ENCODE results near the gene ZDHHC13. TPM values are rescaled to one million over a fixed set of nuclear protein-coding genes. Genes with fewer than 3 reads are reported as not detected.

Gene ZDHHC13
- total RNA-seq, 1 donor from 2014 or later, result 5.2 TPM

DNA sequence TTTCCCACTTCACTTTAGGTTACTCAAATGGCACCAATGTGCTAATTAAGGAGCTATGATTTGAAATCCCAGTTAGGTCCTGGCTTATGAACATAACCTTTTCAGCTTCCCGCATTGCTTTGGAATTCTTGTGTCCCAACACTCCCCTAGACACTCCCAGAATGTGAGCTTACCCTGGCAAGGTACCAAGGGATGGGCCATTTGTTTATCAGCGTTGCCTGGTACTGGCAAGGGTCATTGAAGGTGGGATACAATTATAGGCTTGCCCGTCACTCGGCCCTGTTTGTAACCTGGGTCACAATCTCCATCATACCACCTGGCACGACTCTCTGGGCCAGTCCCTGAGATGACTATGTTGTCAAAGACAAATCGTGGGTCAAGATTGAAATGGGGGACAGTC, 79.5 kb downstream of the ZDHHC13 start:
- H3K36me3 ChIP-seq, result no peaks in the 10 kb centered on the region
- no peak for DNase-seq (ENCODE audit: low spot score in 2 of 2)
- TF ChIP-seq, protein P1, sequence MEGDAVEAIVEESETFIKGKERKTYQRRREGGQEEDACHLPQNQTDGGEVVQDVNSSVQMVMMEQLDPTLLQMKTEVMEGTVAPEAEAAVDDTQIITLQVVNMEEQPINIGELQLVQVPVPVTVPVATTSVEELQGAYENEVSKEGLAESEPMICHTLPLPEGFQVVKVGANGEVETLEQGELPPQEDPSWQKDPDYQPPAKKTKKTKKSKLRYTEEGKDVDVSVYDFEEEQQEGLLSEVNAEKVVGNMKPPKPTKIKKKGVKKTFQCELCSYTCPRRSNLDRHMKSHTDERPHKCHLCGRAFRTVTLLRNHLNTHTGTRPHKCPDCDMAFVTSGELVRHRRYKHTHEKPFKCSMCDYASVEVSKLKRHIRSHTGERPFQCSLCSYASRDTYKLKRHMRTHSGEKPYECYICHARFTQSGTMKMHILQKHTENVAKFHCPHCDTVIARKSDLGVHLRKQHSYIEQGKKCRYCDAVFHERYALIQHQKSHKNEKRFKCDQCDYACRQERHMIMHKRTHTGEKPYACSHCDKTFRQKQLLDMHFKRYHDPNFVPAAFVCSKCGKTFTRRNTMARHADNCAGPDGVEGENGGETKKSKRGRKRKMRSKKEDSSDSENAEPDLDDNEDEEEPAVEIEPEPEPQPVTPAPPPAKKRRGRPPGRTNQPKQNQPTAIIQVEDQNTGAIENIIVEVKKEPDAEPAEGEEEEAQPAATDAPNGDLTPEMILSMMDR (IDR thresholded peaks at IDR 0.05), result no peak
- H3K4me3 ChIP-seq, result no peak overlapping the region
- intact Hi-C loops (cut with DNase I), result no loop called here
- no peaks in the 10 kb centered on the region for H3K9me3 ChIP-seq
- no peak overlapping the region for H3K27ac ChIP-seq
- H3K27me3 ChIP-seq, result no peaks in the 10 kb centered on the region
- no peaks in the 10 kb centered on the region for H3K4me1 ChIP-seq

DNA sequence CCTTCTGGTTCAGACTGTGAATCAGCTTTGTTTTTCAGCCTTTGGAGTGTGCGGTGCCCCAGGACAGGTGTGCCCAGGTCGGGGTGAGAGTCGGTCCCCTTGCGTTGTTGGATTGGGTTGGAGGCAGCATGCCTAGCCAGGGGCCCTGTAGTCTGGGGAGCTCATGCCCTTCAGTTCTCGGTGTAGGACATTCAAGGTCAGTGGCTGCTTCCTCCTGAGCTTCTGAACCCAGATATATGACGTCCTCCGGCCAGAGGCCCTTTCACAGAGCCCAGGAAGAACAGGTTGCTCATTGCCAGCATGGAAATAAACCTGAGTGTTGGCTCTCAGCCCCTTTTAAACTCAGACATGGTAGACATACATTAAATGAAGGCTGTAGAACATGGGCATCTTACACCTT, 82.1 kb downstream of the ZDHHC13 start:
- H3K4me3 ChIP-seq, result no peak overlapping the region
- DNase-seq (ENCODE audit: low spot score in 2 of 2), result no peak
- H3K9me3 ChIP-seq, result no peaks in the 10 kb centered on the region
- intact Hi-C loops (cut with DNase I), result no loop called here
- H3K27me3 ChIP-seq, result no peaks in the 10 kb centered on the region
- H3K27ac ChIP-seq, result no peak overlapping the region
- TF ChIP-seq, protein P1 (IDR thresholded peaks at IDR 0.05), result no peak
- H3K36me3 ChIP-seq, result no peaks in the 10 kb centered on the region
- no peaks in the 10 kb centered on the region for H3K4me1 ChIP-seq

DNA sequence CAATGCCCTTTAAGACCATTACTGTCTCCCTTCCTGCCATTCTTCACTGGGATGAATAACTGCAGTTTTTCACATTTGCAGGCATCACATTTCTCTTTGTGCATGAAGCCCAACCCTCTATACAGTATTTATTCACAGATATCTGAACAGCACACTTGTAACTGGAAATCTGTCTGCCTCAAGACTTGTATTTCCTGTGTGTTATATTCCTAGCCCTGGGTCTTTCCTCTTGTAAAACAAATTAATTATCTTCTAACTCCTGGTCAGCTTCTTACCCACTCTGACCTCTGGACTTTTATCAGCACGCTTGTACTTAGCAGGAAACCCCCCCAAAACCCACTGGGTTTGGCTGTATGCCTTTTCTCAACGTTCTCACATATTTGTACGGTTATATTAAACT, 82.8 kb downstream of the ZDHHC13 start:
- intact Hi-C loops (cut with DNase I), result no loop called here
- no peak for DNase-seq (ENCODE audit: low spot score in 2 of 2)
- H3K27me3 ChIP-seq, result no peaks in the 10 kb centered on the region
- H3K27ac ChIP-seq, result no peak overlapping the region
- TF ChIP-seq, protein P1 (IDR thresholded peaks at IDR 0.05), result no peak
- no peak overlapping the region for H3K4me3 ChIP-seq
- H3K4me1 ChIP-seq, result no peaks in the 10 kb centered on the region
- no peaks in the 10 kb centered on the region for H3K9me3 ChIP-seq
- no peaks in the 10 kb centered on the region for H3K36me3 ChIP-seq

DNA sequence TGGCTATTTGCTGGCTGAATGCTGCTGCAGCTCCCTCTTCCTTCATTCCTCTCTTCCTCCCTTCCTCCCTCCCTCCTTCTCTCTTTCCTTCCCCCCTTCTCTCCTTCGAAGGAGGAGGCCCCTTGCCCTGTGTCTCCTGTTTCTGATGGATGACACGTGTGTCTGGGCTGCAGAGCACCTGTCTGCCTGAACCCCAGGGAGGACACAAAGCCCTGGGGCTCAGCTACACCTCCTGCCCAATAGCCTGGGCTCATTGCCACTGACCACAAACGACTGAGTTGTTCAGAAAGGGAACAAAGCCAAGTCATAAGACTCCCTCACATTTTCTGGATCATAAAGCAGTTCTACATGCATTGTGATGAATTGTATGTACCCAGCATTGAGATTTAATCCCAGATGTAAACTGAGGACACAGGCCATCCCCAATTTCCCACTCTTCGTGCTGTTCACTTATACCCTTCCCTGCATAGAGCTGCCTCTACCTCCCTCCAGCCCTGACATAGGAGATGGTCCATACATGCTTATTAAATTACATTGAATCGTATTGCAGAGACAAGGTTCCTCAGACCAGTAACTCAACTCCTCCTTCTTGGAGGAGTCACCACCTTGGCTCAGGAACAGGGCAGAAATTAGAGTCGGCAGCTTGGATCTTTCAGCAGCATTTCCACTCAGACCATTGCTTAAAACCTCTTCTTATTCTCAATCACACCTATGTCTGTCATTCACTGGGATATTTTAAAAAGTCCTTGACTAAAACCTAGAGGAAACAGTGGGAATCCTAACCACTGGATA, 83.6 kb downstream of the ZDHHC13 start:
- Histone ChIP-seq H3K27me3 (no peaks in the 10 kb centered on the region), H3K4me1 (no peaks in the 10 kb centered on the region), H3K36me3 (no peaks in the 10 kb centered on the region), H3K27ac (no peak overlapping the region), H3K9me3 (no peaks in the 10 kb centered on the region), H3K4me3 (no peak overlapping the region)
- DNase-seq (ENCODE audit: low spot score in 2 of 2), result no peak
- TF ChIP-seq, protein P1 (IDR thresholded peaks at IDR 0.05), result no peak
- intact Hi-C loops (cut with DNase I), result no loop called here

DNA sequence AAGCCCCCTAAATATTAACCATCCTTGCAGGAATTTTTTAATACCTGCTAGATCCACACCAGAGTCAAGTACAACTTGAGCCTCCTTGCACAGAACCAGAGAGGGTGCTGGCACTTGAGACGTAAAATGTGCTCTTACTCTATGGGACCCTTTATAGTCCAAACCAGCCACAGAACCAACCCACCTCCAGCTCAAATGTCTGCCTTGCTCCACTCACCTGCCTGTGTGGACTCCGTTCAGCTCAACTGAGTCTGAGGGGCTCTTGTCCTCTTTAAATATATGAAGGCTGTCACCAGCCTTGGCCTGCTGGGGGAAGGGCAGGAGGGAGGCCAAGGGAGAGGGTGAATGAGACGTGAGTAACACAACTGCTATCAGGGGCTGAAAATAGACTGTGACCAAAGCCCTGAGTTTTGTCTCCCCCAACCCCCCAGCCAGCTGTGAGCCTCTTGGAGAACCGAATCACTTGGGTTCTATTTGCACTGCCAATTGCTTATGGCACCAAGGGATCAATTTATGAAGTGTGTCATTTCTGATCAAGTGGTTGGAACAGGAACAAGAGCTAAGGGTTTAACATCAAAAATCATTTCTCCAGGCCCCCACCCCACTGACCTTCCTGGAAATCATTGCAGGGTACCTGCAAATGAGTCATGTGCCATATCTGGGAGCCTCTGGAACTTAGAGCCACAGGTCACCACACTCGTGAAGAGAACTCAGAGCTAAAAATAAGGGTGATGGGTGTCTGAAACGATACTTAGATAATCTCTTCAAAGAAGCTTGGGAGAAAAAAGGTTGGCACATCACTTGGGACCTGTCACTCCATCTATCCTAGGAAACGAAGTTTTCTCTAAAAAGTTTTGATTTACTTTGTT, 85.0 kb downstream of the ZDHHC13 start, which contains the start of gene CSRP3:
Gene CSRP3, minus strand, starts transcription at position 247 of the 869 bp plus-strand sequence. CDS start 9,535 bp downstream, outside the sequence.
- no peak within 1 kb of the TSS for H3K27ac ChIP-seq
- no peaks in the 10 kb centered on the region for H3K4me1 ChIP-seq
- intact Hi-C loops (cut with DNase I), result no loop called here
- TF ChIP-seq, protein P1 (IDR thresholded peaks at IDR 0.05), result no peak
- no peaks in the 10 kb centered on the region for H3K36me3 ChIP-seq
- no peak within 1 kb of the TSS for H3K4me3 ChIP-seq
- H3K9me3 ChIP-seq, result no peaks in the 10 kb centered on the region
- no peaks in the 10 kb centered on the region for H3K27me3 ChIP-seq
- DNase-seq (ENCODE audit: low spot score in 2 of 2), result no peak
